Dedifferentiated amniotic fluid mesenchymal stem cell (primary cell): Measurements from ENCODE around the gene M1AP.

Experiments
- DNase-seq: peaks from one replicate; pipeline ENCODE4 v3.0.0-alpha.2; 2016; ENCODE audit errors: extremely low spot score

M1AP gene, protein sequence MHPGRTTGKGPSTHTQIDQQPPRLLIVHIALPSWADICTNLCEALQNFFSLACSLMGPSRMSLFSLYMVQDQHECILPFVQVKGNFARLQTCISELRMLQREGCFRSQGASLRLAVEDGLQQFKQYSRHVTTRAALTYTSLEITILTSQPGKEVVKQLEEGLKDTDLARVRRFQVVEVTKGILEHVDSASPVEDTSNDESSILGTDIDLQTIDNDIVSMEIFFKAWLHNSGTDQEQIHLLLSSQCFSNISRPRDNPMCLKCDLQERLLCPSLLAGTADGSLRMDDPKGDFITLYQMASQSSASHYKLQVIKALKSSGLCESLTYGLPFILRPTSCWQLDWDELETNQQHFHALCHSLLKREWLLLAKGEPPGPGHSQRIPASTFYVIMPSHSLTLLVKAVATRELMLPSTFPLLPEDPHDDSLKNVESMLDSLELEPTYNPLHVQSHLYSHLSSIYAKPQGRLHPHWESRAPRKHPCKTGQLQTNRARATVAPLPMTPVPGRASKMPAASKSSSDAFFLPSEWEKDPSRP

DNA sequence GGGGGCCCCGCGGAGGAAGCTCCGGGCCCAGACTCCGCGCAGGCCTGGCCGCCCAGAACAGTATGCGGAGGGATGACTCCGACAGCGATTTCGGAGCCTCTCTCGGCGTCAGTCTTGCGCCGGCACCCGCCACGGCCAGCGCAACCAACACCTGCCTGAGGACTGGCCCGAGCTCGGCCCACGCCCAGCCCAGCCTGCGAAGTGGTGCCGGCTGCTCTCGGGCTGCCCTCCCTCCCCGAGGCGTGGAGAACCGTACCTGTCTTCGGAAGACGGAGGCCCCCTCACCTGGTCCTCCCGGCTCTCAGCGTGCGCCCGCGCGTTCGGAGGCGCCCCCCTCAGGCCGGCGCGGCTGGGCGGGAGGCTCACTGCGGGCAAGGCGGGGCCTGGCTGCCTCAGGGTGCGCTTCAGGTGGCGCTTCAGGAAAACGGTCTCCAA lies at the start of gene M1AP:
Gene M1AP (minus strand): TSS at position 322 of the 435 bp plus-strand sequence. CDS start 8,055 bp downstream, outside the sequence.
- no peak for DNase-seq

DNA sequence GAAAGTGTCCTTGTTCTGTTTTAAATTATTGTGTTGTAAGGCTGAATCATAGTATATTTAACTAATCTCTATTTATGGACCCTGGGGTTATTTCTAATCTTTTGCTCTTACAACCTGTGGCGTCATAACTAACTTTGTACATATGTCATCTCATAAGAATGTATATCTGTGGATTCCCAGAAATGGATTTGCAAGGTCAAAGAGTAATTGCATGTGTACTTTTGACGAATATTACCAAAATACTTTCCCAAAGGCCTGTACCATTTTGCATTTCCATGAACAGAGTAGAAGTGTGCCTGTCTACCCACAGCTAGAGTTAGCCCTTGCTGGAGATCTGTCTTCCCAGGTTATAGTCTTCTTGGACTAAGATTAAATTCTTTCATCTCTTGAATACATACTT lies 48.7 kb upstream of the M1AP start:
- peak; percentile 40 for DNase-seq

DNA sequence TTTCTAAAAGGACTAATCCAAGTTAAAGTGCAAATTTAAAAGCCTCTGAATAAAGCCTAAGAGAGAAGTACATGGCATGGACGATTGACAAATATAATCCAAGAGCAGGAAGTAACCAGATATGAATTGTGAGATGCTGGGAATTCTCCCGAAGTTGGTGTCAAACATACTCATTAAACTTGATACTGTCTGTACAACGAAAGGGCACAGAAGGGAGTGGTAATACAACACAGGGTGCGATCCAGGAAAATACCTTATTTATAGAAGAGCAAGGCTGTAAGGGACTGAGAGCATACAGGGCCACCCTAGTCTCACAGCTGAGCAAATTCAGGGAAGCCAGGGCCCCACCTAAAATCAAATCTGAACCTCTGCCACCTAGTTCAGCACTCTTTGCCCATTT lies 47.5 kb upstream of the M1AP start:
- no peak for DNase-seq

DNA sequence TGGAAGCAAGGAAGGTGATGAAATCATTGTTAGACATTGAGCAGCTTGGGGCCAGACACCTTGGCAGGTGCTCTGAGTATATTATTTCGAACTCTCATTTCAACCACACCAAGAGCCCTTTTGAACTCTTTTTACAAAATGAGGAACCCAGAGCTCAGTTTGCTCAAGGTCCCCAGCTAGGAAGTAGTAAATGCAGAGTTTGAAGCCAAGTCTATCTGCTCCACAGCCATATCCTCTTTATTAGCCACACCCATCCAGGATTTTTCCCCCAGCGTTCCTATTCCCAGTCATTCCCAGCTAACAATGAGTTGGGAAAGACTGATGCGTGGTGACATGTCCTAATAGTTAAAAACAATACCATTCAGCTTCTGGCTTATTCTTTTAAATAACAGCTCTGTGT lies 46.2 kb upstream of the M1AP start:
- DNase-seq, result no peak

DNA sequence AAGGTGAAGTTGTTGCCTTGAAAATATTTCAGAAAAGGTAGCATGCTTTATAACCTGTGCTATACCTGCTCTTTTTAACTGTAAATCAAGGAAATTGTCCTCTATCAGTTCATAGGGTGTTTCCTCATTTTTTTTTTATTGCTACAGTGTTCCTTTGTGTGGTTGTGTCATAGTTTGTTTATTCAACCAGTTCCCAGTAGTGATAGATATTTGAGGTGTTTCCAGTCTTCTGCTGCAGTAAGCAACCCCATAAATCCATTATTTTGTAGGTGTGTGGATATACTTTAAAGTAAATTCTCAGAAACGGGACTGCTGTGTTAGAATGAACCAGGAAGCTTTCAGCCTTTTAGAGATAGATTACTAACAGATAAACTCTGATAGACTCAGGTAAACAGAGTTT lies 45.5 kb upstream of the M1AP start:
- no peak for DNase-seq

DNA sequence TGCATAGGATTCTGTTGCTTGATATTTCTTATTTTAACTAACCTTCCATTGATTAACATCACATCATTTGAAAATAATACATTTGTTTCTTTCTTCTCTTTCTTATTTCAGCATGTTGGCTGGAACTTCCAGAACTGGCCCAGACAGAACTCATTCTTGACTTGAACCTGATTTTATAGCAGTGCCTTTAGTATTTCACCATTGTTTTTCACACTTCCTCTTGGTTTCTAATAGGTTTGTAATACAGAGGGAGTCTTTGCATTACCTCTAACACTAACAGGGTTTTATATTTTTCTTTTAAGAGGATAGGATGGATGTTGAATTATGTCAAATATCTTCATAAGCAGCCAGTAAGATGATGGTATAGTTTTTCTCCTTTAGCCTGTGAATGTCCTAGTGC lies 45.1 kb upstream of the M1AP start:
- no peak for DNase-seq

DNA sequence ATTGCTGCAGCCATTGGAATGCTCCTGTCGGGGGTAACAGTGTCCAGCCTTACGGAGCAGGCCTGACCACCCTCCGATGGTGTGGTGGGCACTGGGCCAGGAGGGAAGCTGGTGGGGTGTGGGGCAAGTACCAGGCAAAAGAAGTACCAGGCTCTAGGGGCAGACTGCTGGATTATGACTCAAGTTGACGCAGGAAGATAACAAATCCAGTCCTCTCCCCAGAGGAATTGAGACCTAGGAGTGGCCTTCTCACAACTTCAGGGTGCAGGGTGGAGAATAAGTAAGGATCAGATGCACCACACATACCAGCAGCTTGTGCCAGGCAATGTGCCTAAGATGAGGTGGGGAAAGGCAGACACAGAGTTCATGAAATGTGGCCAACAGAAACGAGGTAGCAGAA lies 43.8 kb upstream of the M1AP start:
- DNase-seq, result no peak

DNA sequence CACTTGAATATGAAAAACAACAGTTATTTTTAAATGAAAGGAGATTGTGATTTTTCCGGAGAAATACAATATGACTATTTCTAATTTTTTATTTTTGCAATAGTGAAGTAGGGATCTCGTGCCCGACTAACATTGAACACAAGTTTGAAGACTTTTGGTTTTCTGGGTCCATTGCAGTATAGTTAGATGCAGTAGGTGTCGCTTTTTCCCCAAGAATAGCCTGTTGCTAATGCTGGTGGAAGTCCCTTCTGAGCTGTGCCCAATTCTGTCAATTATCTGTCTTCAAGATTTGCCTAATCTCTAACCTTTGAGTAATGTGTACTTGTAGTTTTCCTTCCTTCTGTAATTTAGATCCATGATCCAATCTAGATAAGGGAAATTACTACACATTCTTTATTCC lies 42.4 kb upstream of the M1AP start:
- DNase-seq, result peak; percentile 64

DNA sequence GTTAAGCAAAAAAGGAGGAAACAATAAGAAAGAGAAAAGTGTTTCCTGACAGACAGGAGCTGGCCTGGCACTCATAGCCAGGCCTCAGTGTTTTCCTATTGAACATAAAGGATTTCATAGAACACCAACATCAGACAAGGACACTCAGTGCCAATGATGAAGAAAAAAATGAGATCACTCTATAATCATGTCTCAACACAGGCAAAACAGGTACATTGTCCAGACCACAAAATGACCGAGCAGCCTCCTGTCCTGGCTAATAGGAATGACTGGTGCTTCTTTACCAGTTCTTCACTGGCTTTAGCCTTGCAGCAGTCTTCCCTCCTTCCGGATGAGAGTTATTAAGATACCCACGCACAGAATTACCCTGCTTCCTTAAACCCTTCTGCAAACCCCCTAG lies 41.5 kb upstream of the M1AP start:
- no peak for DNase-seq

DNA sequence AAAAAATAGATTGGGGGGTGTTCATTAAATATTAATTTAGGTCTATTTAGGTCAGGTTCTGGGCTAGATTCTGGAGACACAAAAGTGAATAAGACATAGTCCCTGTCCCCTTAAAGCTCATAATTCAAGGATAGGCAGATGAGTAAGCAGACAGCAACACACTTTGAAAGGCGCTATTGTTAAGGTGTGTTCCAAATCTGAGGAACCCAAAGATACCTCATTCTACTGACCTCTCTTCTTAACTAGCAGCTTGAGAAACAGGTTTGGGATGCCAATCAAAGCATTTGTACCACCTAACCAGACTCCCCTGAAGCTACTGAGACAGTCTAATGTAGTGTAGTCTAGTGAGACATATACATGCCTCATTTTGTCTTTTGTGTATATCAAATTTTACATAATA lies 40.8 kb upstream of the M1AP start:
- no peak for DNase-seq

DNA sequence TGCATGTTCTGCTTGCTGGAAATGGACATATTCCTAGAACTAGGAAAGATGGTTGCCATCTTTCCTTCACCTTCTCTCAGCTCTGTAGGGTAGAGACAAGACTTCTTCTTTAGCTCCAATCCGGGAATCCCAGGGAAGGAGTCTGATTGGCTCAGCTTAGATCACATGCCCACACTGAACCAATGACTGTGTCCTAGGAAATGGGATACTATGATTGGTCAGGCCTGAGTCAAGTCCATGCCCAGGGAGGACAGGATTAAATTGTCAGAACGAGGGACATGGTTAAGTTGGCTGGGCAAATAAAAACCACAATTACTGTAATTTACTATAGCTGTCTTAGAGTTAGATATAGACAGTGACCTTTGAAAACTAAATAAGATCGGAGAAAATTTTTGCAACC lies 37.3 kb upstream of the M1AP start:
- DNase-seq, result no peak

DNA sequence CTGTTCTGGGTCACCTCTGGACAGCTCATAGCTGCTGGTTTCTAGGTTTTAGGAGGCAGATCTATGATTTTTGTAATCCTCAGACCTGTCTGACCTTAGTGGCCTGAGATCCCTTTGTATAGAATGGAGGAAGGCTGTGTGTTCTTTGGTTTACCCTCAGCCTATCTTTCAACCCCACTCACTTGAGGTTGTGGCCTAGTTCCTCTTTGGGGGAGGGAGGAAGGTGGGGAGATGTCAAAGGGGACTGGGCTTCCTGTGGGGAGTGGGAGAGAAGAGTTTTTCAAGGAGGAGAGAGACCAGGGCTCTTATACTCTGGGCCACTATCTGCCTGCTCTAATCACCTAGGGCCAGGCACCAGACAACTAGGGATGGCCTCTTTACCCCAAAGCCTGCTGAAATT lies 34.4 kb upstream of the M1AP start:
- no peak for DNase-seq

DNA sequence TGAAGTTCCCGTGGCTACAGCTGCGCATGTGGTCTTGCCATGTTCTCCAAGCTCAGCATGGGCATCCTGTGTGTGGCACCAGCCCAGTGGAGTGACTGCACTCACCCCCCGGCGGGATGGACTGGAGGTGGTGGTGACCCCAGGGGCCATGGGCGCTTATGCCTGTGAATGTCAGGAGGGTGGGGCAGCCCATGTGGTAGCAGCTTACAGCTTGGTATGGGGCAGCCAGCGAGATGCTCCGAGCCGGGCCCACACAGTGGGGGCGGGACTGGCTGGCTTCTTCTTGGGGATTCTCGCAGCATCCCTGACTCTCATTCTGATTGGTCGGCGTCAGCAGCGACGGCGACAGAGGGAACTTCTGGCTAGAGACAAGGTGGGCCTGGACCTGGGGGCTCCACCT lies 31.5 kb upstream of the M1AP start:
- no peak for DNase-seq

DNA sequence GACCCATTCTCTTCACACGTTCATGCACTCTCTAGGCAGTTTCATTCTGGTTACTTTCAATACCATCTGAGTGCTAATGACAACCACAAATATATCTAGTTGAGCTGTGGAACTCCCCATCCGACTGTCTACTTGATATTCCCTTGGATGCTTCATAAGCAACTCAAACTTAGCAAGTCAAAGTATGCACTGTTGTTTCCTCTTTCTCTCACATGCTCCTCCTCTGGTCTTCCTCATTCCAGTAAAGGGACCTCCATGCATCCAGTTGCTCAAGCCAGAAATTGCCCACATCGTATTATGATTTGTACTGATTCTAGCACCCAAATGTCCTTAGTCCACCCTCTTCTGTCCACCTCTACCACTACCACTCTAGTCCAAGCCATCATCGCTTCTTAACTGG lies 28.2 kb upstream of the M1AP start:
- DNase-seq, result no peak

DNA sequence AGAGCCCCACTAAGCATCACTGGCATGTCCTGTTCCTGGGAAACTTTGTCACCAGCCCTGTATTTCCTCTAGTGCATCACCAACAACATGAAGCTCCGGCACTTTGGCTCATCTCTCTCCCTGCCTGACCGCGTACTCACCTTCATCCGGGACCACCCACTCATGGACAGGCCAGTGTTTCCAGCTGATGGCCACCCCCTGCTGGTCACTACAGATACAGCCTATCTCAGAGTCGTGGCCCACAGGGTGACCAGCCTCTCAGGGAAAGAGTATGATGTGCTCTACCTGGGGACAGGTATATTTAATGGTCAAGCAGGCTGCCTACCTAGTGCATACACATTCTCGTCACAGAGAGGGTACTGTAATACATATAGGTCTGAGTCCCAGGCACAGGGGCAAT lies 27.0 kb upstream of the M1AP start:
- no peak for DNase-seq

DNA sequence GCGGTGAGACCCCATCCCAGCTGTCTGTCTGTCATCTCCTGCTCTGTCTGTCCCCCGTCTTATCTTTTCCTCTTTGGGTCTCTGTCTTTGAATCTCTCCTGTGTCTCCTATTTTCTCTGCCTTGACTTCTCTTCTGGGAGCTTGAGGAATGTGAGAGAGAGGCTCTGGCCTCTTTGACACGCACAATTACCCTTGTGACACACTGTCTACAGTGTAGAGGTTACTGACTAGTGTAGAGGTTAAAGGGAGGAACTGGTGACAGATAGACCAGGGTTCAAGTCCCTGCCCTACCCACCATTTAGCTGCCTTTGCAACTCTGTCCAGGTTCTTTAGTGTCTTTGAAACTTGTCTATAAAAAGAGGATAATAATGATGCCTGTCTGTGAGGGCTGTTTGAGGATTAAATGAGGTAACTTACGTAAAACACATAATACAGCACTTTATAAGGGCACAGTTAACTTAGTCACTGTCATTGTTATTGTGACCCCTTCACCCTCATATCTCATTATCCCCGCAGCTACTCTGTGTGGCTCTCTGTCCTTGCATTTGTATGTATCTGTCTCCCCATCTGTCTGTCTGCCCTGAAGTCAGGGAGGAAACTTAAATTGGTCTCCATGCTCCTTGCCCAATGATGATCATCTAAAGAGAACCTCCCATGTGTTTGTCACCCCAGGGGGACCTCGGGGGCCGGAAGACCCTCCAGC lies 25.8 kb upstream of the M1AP start:
- no peak for DNase-seq

DNA sequence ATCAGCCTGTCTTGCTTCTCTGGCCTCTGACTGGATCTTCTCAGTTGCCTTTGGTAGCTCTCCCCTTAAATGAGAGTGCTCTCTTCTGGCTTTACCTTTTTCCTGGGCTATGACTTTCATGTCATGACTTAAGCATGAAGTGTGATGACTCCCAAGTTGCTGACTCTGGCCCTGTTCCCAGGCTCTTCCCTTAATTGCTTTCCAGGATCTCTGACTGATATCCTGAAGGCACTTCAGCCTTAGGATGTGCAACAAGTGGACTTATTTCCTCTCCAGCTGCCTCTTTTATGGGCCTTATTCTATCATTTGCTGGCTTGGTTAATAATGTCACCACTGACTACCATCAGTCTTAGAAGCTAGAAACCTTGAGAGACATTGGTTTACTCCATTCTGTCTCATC lies 23.3 kb upstream of the M1AP start:
- DNase-seq, result no peak

DNA sequence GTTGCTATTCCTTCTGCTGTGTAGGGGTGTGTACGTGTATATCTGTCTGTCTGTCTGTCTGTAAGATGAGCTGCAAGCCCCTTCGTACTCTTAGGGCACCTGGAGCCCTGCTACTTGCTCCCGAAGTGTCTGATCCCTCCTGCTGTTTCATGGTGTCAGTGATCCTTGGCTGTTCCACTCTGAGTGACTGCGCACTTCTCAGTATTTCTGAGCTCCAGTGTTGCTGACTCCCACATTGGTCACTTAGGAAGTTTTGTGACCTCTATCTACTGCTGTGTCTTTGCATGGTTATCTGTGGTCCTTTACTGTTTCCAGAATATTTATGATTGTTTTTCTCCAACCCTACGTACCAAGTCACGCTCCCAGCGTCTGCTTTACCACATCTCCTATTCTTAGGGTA lies 22.1 kb upstream of the M1AP start:
- no peak for DNase-seq

DNA sequence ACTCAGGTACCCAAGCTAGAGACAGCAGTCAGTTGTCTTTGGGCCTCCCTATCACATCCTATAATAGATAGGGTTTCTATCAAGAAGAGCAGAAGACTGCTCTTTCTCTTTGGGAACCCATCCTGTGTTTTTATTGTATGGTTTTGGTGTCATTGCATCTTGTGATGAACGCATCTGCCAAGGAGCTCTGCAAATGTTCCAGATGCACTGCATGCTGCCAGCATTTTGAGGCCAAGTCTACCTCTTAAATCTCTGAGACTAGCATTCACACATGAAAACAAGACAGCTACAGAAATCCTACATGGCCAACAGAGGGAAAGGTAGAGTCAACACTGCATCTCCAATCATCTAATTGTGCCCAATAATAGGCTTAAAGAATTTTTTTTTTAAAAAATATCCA lies 20.0 kb upstream of the M1AP start:
- no peak for DNase-seq

DNA sequence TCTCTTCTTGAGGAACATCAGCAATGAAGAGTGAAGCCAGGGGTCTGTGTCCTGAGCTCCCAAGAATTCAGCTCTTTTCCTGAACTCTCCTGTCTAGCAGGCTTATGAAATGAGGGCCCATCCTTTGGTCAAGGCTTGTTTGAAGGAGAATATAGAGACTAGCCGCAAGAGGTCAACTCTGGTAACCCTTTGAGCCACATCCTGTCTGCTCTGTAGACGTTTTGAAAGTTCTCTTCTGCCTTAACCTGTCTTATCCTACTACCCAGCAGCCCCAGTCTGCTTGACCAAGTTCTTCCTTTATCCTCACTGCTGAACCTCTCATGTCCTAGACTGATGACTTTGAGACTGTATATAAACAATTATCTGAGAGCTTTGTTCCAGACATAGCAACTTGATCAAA lies 11.3 kb upstream of the M1AP start:
- no peak for DNase-seq

DNA sequence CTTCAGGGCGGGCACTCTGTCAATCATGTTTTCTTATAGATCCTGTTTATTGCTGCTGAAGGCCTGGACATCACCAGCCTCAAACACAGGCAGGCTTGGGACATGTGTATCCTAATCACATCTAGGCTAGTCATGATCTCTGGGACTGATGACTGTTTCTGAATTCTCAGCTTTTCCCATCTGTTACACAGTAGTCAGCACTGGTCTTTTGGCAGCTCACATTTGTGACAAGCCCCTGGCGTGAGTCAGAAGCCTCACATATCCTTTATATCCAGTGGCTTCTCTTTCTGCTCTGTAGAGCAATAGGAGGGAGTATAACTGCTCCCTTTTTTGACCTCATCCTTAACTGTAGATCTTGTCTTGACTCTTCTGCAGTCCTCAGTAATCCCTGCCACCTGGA lies 10.4 kb upstream of the M1AP start:
- no peak for DNase-seq

DNA sequence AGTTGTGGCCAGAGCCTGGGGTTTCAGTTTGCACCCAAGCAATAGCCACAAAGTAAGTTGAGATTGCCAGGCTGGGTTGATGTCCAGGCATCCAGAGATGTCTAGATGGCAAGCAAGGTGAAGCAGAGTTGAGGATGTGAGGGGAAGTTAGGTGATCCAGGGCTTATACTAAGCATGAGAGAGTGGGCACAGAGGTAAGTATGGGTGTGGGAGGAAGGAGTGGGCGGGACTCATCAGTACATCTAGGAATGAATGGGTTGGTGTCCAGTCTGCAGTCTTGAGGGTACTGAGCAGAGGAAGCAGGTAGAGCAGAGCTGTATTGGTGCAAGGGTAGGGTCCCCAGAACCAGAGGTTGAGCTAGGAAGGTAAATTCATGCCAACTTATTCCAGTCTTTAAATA lies 7.4 kb upstream of the M1AP start:
- DNase-seq, result no peak
